ENCODE data around the gene KRTAP4-7.
"Not testable (repeated sequence)": the region's sequence is repeated elsewhere in the genome, so short reads cannot be mapped to it uniquely, and the experiment has no call there.

The KRTAP4-7 gene

DNA sequence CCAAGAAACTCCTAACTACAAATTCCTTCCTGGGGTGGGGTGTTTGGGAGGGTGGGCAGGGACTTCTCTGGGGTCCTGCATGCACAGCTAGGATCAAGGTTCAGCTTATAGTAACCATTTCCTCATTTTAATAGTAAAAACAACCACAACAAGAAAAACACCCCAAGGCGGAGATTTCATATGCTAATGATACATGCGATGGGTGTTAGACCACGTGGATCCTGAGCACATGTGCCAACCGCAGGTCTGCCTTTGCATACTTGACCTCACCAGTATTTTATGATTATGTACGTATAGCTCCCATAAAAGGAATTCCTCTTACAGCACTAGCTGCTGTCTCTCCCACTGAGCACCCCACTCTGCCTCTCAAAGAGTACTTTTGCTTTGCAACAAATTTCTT is 32.3 kb downstream of the KRTAP4-7 start:
- no peak for DNase-seq

DNA sequence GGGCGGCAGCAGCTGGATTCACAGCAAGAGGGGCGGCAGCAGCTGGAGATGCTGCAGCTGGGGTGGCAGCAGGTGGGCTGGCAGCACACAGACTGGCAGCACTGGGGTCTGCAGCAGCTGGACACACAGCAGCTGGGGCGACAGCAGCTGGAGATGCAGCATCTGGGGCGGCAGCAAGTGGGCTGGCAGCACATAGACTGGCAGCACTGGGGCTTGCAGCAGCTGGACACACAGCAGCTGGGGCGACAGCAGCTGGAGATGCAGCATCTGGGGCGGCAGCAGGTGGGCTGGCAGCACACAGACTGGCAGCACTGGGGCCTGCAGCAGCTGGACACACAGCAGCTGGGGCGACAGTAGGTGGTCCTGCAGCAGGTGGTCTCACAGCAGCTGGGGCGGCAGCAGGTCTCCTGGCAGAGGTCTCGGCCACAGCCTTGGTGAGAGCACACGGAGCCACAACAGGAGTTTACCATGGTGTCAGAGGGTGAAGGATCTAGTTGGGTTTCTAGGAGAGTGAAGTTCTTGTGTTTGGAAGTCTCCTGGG is 34.0 kb downstream of the KRTAP4-7 start, which contains the start of gene KRTAP4-11:
KRTAP4-11 (minus strand) TSS at position 528 of the 541 bp plus-strand sequence; CDS start at position 470, 58 bp downstream.
- not testable (repeated sequence) for DNase-seq

GRCh38 chr17:41118721-41119120 is 34.8 kb downstream of the KRTAP4-7 start:
- DNase-seq, result no peak

- not testable (repeated sequence) for DNase-seq
Measured at GRCh38 chr17:41119696-41120690, 36.0 kb downstream of the KRTAP4-7 start.

GRCh38 chr17:41121742-41122141 is 37.8 kb downstream of the KRTAP4-7 start:
- DNase-seq, result no peak

DNA sequence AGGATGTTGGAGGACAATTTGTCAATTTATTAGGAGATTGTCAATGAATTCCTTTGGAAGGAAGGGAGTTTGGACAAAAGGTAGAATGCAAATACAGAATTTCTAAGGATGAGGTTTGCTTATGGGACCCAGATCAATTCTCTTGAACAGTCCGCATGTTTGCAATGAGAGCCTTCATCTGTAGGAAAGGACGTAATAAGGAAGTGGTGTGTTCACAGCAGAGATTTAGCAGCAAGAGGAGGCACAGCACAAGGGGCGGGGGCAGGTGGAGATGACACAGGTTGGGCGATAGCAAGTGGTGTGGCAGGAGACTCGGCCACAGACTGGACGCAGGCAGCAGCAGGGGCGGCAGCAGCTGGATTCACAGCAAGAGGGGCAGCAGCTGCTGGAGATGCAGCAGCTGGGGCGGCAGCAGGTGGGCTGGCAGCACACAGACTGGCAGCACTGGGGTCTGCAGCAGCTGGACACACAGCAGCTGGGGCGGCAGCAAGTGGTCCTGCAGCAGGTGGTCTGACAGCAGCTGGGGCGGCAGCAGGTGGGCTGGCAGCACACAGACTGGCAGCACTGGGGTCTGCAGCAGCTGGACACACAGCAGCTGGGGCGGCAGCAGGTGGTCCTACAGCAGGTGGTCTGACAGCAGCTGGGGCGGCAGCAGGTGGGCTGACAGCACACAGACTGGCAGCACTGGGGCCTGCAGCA is 39.5 kb downstream of the KRTAP4-7 start:
- DNase-seq, result not testable (repeated sequence)

DNA sequence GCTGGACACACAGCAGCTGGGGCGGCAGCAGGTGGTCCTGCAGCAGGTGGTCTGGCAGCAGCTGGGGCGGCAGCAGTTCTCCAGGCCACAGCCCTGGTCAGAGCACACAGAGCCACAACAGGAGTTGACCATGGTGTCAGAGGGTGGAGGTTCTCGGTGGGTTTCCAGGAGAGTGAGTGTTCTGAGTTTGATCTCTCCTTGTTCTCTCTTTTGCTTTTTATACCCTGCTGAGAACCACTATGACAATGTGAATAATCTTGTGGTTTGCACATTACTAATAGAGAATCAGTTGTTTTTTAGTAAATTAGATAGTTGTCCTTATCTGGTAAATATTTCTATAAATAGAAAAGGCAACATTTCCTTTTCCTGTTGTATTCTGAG is 40.0 kb downstream of the KRTAP4-7 start, which contains the start of gene KRTAP4-12:
KRTAP4-12 (minus strand) TSS at position 192 of the 381 bp plus-strand sequence; CDS start at position 132, 60 bp downstream.
- DNase-seq, result not testable (repeated sequence)

- DNase-seq, result no peak
Measured at GRCh38 chr17:41125064-41125463, 41.1 kb downstream of the KRTAP4-7 start.

- no peak for DNase-seq
Measured at GRCh38 chr17:41126412-41126811, 42.5 kb downstream of the KRTAP4-7 start.

DNA sequence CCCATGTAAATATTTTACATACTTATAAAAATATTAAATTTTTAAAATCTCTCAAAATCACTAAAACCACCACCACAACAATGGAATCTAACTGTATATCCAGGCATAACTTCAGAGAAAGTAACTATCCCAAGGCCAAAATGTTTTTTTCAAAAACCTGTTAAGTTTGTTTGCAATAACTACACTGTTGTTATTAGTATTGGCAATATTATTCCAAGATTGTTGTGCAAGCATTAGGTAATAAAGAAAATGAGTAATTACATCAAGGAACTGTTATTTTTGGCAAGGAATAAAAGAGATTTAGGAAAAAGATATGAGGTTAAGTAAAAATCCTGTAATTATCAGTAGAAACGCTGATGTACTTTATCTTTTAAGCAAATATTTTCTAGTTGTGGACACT is 43.4 kb downstream of the KRTAP4-7 start:
- DNase-seq, result no peak

- DNase-seq, result no peak
Measured at GRCh38 chr17:41131979-41132378, 48.0 kb downstream of the KRTAP4-7 start.

DNA sequence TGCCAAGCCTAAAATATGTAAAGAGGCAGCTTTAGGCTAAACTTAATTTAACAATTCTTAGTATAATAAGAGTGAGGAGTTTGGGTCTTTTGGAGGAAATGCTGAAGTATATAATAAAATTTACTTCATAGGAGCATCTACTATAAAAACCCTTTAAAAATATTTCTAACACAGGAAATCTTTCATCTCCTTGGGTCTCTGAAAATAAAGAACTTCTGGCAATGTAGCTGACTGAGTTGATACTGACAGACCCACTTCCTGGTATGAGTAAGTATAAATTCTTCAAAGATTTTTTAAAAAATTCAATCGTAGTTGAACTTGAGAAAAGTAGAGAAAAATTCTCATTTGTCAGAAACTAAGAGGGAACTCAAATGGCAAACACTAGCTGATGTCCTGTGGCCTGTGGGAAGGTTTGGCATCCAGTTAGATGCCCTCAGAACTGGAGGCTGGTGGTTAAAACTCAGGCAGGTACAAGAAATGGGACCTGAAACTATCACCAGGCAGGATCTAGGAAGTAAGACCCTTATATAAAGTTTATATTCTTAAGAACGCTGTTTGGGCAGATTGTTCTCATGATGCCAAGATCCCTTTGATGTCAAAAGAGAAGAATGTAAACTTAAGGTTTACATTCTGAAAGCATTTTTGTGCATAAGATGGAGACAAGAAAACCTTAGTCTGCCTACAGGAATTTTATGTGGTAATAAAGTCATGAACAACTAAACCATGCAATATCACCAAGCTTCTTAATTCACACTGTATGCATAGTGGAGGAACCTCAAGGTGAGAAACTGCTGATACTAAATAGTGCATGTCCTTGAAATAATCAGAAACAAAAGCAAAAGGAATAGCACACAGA is 50.2 kb downstream of the KRTAP4-7 start:
- no peak for DNase-seq
